A673 (cell line): ENCODE results near the gene PXN. TPM values are rescaled to one million over a fixed set of nuclear protein-coding genes. Genes with fewer than 3 reads are reported as not detected.

Source experiments
- BruUV-seq: library from RNA; stranded (reverse); fragments of 400-500 nt; replicated peaks from 2 replicates; lab custom pipeline; 2021; lab: Mats Ljungman, UMichigan
- CTCF ChIA-PET: fragments of 300-600 bp; sonication (Branson Sonifier 250); formaldehyde crosslinking; loops from one replicate; lab custom pipeline; 2022; ENCODE audit warnings: antibody characterized with exemption; lab: Charles Lee
- POLR2A ChIA-PET: fragments of 300-600 bp; sonication (Branson Sonifier 250); formaldehyde crosslinking; loops from one replicate; lab custom pipeline; 2022; ENCODE audit warnings: antibody characterized with exemption; ENCODE audit not compliant: low non-redundant PET; lab: Charles Lee
- DNase-seq: peaks from one replicate; pipeline ENCODE4 v3.0.0-alpha.2; 2015; ENCODE audit warnings: low spot score
- H3K27ac ChIP-seq: fragments of 200-600 bp; sonication (generic); 2 replicates; pipeline ENCODE4 v1.5.1; 2016; ENCODE audit warnings: mixed run types, low read depth, mild to moderate bottlenecking, mixed read lengths, antibody characterized with exemption, low read length; ENCODE audit not compliant: poor library complexity, severe bottlenecking
- H3K27me3 ChIP-seq: fragments of 200-600 bp; sonication (generic); replicated peaks from 2 replicates; pipeline ENCODE4 v1.6.1; 2017; ENCODE audit warnings: mixed run types, low read depth, mild to moderate bottlenecking, mixed read lengths, antibody characterized with exemption, low read length; ENCODE audit not compliant: insufficient read depth, poor library complexity
- H3K36me3 ChIP-seq: fragments of 200-600 bp; sonication (generic); 2 replicates; pipeline ENCODE4 v1.6.1; 2016; ENCODE audit warnings: mixed run types, mild to moderate bottlenecking, mixed read lengths, antibody characterized with exemption, low read length; ENCODE audit not compliant: insufficient read depth, poor library complexity, severe bottlenecking
- H3K4me1 ChIP-seq: fragments of 200-600 bp; sonication (generic); 2 replicates; pipeline ENCODE4 v1.6.1; 2017; ENCODE audit warnings: mixed run types, mild to moderate bottlenecking, mixed read lengths, antibody characterized with exemption, low read length; ENCODE audit not compliant: insufficient read depth, poor library complexity, severe bottlenecking
- H3K4me3 ChIP-seq: fragments of 200-600 bp; sonication (generic); 2 replicates; pipeline ENCODE4 v1.5.1; 2016; ENCODE audit warnings: low read depth, mixed run types, mild to moderate bottlenecking, mixed read lengths, low read length; ENCODE audit not compliant: poor library complexity, severe bottlenecking
- H3K9me3 ChIP-seq: fragments of 200-600 bp; sonication (generic); 2 replicates; pipeline ENCODE4 v1.6.1; 2016; ENCODE audit warnings: mixed run types, low read depth, mild to moderate bottlenecking, mixed read lengths, antibody characterized with exemption, low read length; ENCODE audit not compliant: poor library complexity, severe bottlenecking
- CTCF ChIP-seq: fragments of 300-800, 200-600 bp; sonication (generic); conservative IDR thresholded peaks from 2 replicates; pipeline ENCODE4 v1.5.1; 2017; ENCODE audit warnings: low read depth, mild to moderate bottlenecking, antibody characterized with exemption, low read length, moderate library complexity, mixed read lengths
- EZH2 ChIP-seq: fragments of 200-600 bp; sonication (generic); IDR thresholded peaks from 2 replicates; pipeline ENCODE4 v1.6.1; 2017; ENCODE audit warnings: borderline replicate concordance, low read depth, mild to moderate bottlenecking, mixed read lengths, antibody characterized with exemption, low read length; ENCODE audit not compliant: poor library complexity, severe bottlenecking
- intact Hi-C: fragments of 100-400 bp; cut with micrococcal nuclease; formaldehyde crosslinking; loops from one replicate; pipeline ENCODE4 v1.10.0; 2022; ENCODE audit not compliant: unreplicated experiment
- total RNA-seq: library from RNA; stranded (reverse); gene quantifications from 2 replicates; pipeline ENCODE4 v1.2.3, GENCODE V29; 2021

The PXN gene
- total RNA-seq, 1 experiment from 2014 or later: 127 TPM

GRCh38 chr12:120228291-120229070 is 37.0 kb downstream of the PXN start:
- no peaks in the 10 kb centered on the region for H3K9me3 ChIP-seq
- peak overlapping the region; percentile 82 for H3K27ac ChIP-seq
- H3K4me1 ChIP-seq: peaks cover 77% of the 10 kb centered on the region
- CTCF ChIA-PET: interaction anchor here (0.6 to 8.7 kb wide), 17 partner anchors 9 to 142 kb away, joined by 3 to 141 read pairs (median 4); partner anchors contain the start of genes PXN, RNU4-1, RNU4-2 and RPLP0
- no peak overlapping the region for H3K4me3 ChIP-seq
- POLR2A ChIA-PET: interaction anchor here (0.6 to 1.3 kb wide), 3 partner anchors 63 to 64 kb away, joined by 3 to 8 read pairs (median 4); partner anchors contain the start of genes RNU4-1 and RNU4-2
- H3K27me3 ChIP-seq: no peaks in the 10 kb centered on the region
- no TSS peak for BruUV-seq
- intact Hi-C loops: loop anchor here (1.0 to 10.0 kb wide), 3 partner anchors 38 to 206 kb away; partner anchors contain the start of genes COX6A1 and RNU4-2
- no peaks in the 10 kb centered on the region for H3K36me3 ChIP-seq
- TF ChIP-seq CTCF (peak; percentile 95), EZH2 (no peak)
- peak; percentile 91 for DNase-seq

- Histone ChIP-seq H3K27ac (no peak overlapping the region), H3K4me1 (peaks cover 73% of the 10 kb centered on the region), H3K9me3 (no peaks in the 10 kb centered on the region), H3K27me3 (no peaks in the 10 kb centered on the region), H3K4me3 (no peak overlapping the region), H3K36me3 (no peaks in the 10 kb centered on the region)
- intact Hi-C loops: loop anchor here (1.0 to 10.0 kb wide), 3 partner anchors 38 to 207 kb away; partner anchors contain the start of genes COX6A1 and RNU4-2
- TF ChIP-seq EZH2 (no peak), CTCF (no peak)
- DNase-seq: no peak
- ChIA-PET CTCF (interaction anchor here (0.6 to 8.7 kb wide), 16 partner anchors 9 to 141 kb away, joined by 3 to 141 read pairs (median 4); partner anchors contain the start of genes PXN, RNU4-2, RPLP0 and SIRT4), POLR2A (interaction anchor here (0.6 kb wide), 1 partner anchor 64 kb away, joined by 8 read pairs; the partner anchor contains the start of gene RNU4-2)
- BruUV-seq: no TSS peak
These were observed 37.6 kb downstream of the PXN start for GRCh38 chr12:120228041-120228290.

- Histone ChIP-seq H3K27ac (no peak overlapping the region), H3K36me3 (peaks cover 5% of the 10 kb centered on the region), H3K27me3 (no peaks in the 10 kb centered on the region), H3K9me3 (no peaks in the 10 kb centered on the region), H3K4me1 (peaks cover 68% of the 10 kb centered on the region), H3K4me3 (no peak overlapping the region)
- ChIA-PET CTCF (interaction anchor here (0.6 to 8.7 kb wide), 16 partner anchors 8 to 141 kb away, joined by 3 to 141 read pairs (median 4); partner anchors contain the start of genes PXN, RNU4-2, RPLP0 and SIRT4), POLR2A (interaction anchor here (0.6 kb wide), 1 partner anchor 64 kb away, joined by 8 read pairs; the partner anchor contains the start of gene RNU4-2)
- no peak for DNase-seq
- TF ChIP-seq EZH2: no peak
- intact Hi-C loops: loop anchor here (1.0 to 10.0 kb wide), 3 partner anchors 39 to 207 kb away; partner anchors contain the start of genes COX6A1 and RNU4-2
- BruUV-seq: no TSS peak
These were observed 38.1 kb downstream of the PXN start for GRCh38 chr12:120227233-120228040.
